NB4 (cell line): ENCODE measurements around the gene FMN2.

ENCODE experiments used
- POLR2A ChIP-seq: IDR thresholded peaks from 2 replicates; pipeline ENCODE4 v1.6.1; 2011; ENCODE audit warnings: mild to moderate bottlenecking; ENCODE audit not compliant: insufficient read length; ENCODE audit errors: extremely low read depth
- TF ChIP-seq, protein P1 (sequence below): IDR thresholded peaks from 2 replicates; pipeline ENCODE4 v1.6.1; 2011; ENCODE audit warnings: low read depth, low read length
- TF ChIP-seq, protein P2 (sequence below): IDR thresholded peaks from one replicate; pipeline ENCODE4 v1.5.1; 2012; ENCODE audit warnings: low read depth, low read length

DNA sequence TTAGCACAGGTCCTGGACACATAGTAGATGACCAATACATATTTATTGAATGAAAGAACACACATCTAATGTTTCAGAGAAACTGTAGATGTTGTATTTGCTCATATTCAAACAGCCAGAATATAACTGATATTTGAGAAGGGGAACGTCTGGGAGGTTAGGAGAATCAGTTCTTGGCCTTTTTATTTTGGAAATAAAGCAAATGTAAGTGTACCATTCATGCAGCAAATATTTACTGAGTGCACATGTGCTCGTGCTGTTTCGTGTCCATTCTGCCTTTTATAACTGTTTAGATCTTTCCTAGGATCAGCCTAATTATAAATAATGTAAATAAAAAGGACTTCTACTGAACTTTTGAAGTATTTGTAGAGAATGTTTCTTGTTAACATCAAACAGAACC, 416.5 kb downstream of the FMN2 start:
- TF ChIP-seq, protein P1, sequence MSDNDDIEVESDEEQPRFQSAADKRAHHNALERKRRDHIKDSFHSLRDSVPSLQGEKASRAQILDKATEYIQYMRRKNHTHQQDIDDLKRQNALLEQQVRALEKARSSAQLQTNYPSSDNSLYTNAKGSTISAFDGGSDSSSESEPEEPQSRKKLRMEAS = no peak
- TF ChIP-seq, protein P2, sequence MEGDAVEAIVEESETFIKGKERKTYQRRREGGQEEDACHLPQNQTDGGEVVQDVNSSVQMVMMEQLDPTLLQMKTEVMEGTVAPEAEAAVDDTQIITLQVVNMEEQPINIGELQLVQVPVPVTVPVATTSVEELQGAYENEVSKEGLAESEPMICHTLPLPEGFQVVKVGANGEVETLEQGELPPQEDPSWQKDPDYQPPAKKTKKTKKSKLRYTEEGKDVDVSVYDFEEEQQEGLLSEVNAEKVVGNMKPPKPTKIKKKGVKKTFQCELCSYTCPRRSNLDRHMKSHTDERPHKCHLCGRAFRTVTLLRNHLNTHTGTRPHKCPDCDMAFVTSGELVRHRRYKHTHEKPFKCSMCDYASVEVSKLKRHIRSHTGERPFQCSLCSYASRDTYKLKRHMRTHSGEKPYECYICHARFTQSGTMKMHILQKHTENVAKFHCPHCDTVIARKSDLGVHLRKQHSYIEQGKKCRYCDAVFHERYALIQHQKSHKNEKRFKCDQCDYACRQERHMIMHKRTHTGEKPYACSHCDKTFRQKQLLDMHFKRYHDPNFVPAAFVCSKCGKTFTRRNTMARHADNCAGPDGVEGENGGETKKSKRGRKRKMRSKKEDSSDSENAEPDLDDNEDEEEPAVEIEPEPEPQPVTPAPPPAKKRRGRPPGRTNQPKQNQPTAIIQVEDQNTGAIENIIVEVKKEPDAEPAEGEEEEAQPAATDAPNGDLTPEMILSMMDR = no peak
- TF ChIP-seq POLR2A = no peak
